HG02852 (cell line): ENCODE data around the gene KPNA6.

ENCODE experiments used
- ATAC-seq: cut with Tn5 transposase; IDR thresholded peaks from one replicate; pipeline ENCODE4 v1.9.1; 2021; ENCODE audit warnings: mild to moderate bottlenecking, moderate library complexity; ENCODE audit not compliant: unreplicated experiment

The KPNA6 gene

DNA sequence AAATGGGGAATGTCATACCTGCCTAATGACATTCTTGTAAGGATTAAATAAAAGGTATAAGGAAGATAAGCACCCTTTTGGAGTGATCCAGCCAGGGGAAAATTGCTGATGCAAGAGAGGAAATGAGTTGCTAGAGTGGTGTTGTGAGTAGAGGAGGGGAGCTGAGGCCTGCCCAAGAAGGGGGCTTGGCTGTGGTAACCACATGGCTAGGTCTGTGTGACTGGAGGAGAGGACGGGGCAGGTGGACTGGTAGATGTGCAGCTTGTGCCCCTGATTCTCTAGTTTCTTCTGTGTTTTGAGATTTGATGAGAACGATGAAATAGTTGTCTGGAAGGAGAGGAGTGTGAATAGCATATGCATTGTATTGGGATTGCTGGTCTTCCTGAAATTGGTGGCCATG is 78.2 kb downstream of the KPNA6 start:
- no peak for ATAC-seq

DNA sequence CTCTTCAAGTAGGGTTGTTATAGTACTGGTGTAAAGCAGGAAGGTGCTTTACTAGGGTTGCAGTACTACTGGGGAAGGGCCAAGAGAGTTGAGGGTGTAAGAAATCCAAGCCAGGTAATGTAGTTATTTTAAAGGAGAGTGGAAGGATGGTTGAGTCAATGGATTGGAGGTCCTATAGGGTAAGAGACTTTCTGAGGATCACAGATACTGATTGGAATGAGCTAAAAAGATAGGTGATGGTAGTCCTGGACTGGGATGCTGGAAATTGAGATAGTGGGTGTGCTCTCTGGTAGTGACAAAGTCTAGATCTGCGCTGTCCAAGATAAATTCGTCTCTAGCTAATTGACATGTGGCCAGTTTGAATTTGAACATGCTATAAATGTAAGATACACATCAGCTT is 78.6 kb downstream of the KPNA6 start:
- no peak for ATAC-seq

- ATAC-seq, result no peak
Observed at GRCh38 chr1:32187850-32188249, 80.0 kb downstream of the KPNA6 start.

DNA sequence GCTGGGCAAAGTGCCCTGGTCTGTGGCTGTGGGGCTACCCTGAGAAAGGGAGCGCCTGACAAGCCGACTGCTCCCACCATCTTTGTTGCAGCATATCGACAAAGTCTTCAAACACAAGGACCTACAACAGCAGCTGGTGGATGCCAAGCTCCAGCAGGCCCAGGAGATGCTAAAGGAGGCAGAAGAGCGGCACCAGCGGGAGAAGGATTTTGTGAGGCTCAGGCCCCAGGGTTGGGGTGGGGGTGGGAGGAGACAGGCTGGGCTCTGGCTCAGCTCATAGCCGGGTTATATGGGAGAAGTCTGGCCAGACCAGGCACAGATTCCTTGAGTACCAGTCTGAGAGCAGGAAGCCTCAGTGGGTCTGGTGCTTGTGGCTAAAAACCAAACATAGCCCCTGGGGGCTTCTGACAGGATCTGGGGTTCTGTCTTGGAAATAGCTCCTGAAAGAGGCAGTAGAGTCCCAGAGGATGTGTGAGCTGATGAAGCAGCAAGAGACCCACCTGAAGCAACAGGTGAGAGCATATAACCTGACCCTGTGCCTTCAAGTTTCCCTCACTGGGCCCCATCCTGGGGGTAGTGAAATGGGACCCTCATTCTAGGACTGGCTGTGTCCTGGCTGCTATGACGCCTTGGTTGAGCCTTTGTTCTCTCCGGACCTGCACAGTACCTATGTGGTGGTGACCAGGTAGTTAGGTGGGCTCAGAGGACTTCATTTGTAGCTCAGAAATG is 84.5 kb downstream of the KPNA6 start:
- ATAC-seq, result no peak

DNA sequence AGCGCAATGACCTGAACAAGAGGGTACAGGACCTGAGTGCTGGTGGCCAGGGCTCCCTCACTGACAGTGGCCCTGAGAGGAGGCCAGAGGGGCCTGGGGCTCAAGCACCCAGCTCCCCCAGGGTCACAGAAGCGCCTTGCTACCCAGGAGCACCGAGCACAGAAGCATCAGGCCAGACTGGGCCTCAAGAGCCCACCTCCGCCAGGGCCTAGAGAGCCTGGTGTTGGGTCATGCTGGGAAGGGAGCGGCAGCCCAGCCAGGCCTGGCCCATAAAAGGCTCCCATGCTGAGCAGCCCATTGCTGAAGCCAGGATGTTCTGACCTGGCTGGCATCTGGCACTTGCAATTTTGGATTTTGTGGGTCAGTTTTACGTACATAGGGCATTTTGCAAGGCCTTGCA is 87.1 kb downstream of the KPNA6 start:
- no peak for ATAC-seq

DNA sequence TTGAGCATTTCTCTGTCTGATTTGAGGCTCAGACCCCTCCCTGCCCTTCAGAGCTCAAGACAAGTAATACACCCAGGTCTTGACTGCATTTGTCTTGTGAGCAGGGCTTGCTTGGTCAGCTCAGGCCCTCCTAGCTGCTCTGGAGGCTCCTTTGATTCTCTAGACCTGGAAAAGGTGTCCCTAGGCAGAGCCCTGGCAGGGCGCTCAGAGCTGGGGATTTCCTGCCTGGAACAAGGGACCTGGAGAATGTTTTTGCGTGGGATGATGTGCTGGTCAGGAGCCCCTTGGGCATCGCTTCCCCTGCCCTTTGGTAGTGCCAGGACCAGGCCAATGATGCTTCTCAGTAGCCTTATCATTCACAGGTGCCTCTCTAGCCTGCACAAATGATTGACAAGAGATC is 87.7 kb downstream of the KPNA6 start:
- ATAC-seq, result no peak

GRCh38 chr1:32195972-32196823 is 88.3 kb downstream of the KPNA6 start:
- ATAC-seq, result no peak

DNA sequence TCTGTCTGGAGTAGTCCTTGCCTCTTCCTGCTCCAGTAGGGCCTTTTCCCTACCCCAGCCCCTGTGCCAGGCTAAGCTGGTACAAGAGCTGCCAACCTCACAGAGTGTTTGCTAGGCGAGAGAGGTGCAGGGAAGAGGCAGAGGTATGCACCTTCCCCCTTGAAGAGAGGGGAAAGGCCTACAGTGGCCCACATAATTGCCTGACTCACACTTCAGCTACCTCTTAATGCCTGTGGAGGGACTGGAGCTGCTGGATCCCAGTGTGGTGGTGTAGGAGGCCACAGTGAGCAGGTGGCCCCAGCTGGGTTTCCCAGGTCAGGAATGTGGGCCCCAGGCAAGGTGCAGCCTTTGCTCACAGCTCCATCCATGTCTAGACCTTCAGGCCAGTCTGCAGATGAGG is 89.2 kb downstream of the KPNA6 start:
- no peak for ATAC-seq

GRCh38 chr1:32197837-32198236 is 90.0 kb downstream of the KPNA6 start:
- ATAC-seq, result no peak

DNA sequence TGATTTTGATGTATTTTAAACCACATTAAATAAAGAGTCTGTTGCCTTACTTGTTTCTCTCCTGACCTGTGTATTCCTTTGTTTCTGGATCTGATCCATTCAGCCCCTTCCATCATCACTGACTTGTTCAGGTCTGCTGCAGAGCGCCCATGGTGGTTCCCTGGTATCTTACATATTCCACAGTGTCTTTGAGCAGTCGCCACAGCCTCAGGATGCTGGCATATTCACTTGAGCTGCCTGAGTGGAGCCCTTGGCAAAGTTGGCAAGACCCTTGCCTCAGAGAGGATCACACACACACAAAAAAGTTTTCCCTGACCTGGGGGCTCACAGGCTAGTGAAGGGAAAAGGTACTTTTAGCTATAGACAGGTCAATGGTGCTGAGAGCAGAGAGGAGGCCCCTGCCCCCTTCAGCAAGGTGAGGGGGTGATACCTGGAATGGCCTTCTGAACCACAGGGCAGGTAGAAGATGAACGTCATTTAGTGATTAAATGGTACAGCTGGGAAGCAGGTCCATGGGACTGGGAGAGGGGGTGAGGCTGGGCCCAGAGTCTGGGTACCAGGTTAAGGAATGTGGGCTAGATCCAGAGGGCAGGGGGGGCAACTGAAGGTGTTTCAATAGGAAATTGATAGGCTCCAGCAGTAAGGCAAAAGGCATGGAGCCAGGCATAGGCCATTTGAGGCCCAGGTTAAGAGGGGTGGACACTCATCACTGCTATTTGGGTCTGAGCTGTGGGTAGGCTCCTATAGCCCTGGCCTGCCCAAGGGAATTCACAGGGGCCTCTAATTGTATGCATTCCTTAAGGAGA is 90.6 kb downstream of the KPNA6 start:
- no peak for ATAC-seq

DNA sequence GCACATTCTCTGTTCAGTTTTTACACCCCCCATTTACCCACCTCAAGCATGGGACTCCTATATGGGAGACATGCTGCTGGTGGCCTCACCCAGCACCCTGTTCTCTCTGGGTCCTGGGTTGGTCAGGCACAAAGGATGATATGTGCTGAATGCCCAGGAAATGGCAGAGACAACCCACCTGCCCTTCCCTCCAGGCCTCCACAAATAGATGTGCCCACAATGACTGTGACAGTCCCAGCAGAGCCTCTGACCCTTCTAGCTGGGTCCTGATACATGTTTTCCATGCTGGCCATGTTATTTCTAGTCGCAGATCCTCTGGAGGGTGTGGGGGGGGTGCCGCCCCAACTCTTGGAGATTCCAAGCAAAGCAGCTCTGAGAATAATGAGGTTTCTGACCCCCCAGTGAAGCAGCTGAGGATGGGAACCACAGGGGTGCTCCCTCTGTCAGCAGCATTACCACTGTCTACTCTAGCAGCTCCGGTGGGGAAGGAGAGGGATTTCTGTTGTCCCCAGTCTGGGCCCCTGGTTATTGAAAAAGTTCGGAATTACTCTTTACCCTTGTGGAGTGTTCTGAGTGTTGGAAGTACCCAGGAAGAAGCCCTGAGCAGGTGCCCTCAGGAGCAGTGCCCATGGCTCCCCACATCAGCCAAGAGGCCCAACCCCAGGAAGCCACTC is 91.3 kb downstream of the KPNA6 start:
- no peak for ATAC-seq

DNA sequence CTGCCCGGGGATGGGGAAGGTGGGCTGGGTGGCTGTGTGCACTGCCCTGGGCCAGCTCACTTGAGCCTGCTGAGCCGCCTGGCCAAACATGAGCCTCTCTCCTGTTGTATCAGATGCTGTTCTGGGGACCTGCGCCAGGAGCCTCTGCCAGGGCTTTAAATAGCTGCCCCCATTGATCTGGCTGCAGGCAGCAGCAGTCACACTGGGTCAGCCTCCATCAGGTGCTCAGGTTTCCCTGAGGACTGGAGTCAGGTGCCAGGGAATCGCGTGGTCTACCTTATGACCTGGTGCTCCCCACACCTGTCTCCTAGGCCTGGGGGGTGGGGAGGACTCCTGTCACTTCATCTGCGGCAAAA is 91.8 kb downstream of the KPNA6 start:
- no peak for ATAC-seq

DNA sequence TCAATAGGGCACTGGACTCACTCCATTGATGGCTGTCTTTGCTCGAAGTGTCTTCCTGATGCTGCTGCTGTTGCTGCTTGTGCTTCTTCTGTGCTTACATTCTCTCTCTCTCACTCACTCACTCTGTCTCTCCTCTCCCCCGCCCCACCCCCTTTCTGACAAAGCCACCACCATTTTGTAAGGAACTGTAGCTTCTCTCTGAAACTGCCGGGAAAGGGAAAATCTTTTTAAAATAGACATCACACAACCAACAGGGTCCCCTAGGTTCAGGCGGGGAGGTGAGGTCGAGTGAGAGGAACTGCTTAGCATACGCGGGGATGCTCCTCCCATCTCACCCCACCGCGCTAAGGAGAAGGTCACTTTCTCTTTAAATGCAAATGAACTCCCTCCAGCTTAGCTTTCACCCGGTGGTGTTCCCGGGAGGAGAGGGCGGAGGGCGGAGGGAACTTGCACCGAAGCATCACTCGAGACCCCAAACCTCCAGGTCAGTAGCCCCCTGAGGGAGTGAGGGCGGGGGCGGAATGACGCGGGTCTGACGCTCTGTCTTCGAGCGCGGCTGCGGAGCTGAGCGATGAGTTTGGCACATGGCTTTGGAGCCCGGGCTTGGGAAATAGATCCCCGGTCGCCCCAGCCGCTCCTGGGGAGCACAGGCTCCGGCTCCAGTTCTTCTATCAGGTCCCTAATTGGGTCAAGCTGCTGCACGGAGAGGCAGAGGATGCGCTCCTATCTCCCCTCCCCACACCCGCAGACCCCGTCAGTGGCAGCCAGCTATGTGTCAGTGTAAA is 92.6 kb downstream of the KPNA6 start, which contains the start of gene CCDC28B:
CCDC28B (plus strand) TSS at position 370 of the 785 bp plus-strand sequence. CDS start 1,341 bp downstream, outside the sequence.
- ATAC-seq, result no peak

DNA sequence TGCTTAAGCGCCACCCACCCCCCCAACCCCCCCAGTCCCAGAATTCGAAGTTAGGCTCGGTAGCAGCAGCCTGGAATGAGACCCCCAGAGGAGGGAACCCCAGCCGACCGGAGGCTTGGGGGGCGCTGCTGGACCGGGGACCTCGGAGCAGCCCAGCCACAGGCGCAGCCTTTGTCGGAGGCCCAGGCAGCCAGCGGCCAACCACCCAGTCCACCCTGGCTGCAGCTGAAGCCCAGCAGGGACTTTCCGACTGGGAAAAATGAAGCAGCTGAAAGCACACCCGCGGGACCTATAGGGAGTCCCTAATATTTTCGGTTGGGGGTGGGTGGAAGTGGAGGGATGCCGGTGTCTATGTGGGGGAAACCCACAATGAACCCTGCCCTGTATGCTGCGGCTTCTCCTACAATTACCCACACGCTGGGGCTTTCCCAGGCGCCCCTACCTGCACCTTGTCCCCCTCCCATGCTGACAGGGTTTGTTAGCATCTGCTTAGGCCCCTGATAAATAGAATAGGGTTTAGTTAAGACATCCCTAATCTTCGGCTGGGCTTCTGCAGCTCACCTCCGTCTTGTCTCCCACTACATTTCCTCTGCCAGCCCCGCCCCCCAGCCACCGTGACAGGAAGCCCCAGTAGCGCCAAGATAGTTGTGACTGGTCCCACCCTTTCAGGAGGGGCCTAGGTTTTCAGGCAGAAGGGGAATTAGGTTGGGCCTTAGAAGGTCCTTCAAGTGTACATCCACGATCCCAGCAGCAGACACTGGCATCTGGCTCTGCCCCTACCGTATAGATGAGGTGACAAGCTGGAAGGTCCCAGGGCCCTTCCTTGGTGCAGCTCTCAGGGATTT is 93.4 kb downstream of the KPNA6 start:
- ATAC-seq, result peak; percentile 46

DNA sequence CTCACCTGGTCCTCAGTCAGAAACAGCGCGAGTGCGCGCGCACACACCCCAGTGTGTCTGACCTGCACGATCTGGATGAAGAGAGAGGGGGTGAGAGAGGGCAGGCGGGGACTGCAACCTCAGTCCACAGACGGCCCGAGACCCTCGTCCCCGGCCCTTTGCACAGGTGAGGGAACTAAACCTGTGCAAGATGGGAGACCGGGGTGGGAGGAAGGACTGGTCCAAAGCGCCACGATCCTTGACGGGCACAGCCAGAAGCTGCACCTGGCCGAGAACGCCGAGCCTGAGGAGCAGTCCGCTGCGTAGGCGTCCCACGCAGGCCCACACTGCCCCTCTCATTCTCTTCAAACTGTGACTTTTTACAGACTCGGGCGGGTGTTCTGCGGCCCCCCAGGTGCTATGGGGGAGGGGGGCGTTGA is 97.1 kb downstream of the KPNA6 start:
- ATAC-seq, result no peak

GRCh38 chr1:32205401-32206370 is 97.8 kb downstream of the KPNA6 start, which contains the start of gene IQCC:
Gene IQCC (plus strand): TSS chr1:32205671. CDS start chr1:32205682, 11 bp downstream.
- ATAC-seq, result peak; percentile 45

GRCh38 chr1:32208469-32208868 is 100.6 kb downstream of the KPNA6 start:
- no peak for ATAC-seq

DNA sequence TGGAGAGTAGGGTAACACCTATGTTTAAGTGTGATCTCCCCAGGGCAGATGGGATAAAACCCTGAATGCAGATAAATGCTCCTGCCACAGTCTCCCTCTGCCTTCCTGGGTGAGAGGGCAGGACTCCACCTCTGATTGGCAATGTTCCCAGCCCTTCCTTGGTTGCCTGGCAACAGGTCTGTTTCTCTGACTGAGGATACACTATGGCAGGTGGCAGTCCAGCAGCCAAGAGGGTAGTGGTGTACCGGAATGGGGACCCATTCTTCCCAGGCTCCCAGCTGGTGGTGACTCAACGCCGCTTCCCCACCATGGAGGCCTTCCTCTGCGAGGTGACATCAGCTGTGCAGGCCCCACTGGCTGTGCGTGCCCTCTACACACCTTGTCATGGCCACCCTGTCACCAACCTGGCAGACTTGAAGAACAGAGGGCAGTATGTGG is 101.1 kb downstream of the KPNA6 start, which contains the start of gene DCDC2B:
DCDC2B (plus strand) TSS at position 199 of the 438 bp plus-strand sequence; CDS start at position 204, 5 bp downstream.
- ATAC-seq, result no peak
